Measurements from ENCODE around the gene FZD2. TPM values are rescaled to one million over a fixed set of nuclear protein-coding genes. Genes with fewer than 3 reads are reported as not detected.

FZD2 gene
- total RNA-seq, 1 experiment from 2014 or later = 61.8 TPM

DNA sequence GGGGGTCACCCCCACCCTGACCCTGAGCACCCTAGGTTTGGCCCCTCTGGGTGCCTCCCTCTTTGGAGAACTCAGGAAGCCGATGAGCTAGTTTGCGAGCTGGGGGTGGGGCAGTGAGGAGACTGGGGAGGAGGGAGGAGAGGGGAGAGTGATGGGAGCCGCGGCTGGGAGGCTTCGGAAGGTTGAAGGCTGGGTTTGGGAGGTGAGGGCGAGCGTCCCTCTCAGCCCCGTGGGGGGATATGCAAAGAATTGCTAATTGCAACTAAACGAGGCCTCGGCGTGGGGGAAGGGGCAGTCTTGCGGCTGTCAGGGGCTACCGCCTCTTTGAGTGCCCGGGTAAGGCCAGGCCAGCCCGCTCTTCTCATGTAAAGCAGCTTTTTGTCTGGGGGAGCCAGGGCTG, 17.6 kb upstream of the FZD2 start:
- Histone ChIP-seq H3K4me2 (no peak overlapping the region), H3K4me3 (no peak overlapping the region), H3K9me3 (ENCODE audit: insufficient read depth, low read depth) (no peaks in the 10 kb centered on the region), H3K4me1 (replicated peaks; ENCODE audit: insufficient read depth) (peaks cover 59% of the 10 kb centered on the region), H3K27me3 (ENCODE audit: insufficient read depth, low read depth) (no peaks in the 10 kb centered on the region), H3F3A (ENCODE audit: insufficient read depth, low read depth) (peaks cover 48% of the 10 kb centered on the region), H4K20me1 (ENCODE audit: insufficient read depth) (no peaks in the 10 kb centered on the region), H3K79me2 (ENCODE audit: low read depth) (no peaks in the 10 kb centered on the region), H2AFZ (no peak overlapping the region), H3K9me2 (ENCODE audit: insufficient read depth) (no peaks in the 10 kb centered on the region), H3K27ac (no peak overlapping the region), H3K36me3 (ENCODE audit: low read depth) (no peaks in the 10 kb centered on the region)
- intact Hi-C loops (cut with micrococcal nuclease; ENCODE audit: unreplicated experiment) = loop anchor here (5.0 kb wide), 1 partner anchor 83 kb away; no protein-coding TSS in a partner anchor
- no TSS peak for BruUV-seq (replicated peaks)
- no peak for DNase-seq
- ChIA-PET CTCF (no interaction called here), POLR2A (ENCODE audit: unreplicated experiment) (no interaction called here)
- TF ChIP-seq CTCF (conservative IDR thresholded peaks at IDR 0.05) (no peak), EZH2 (IDR thresholded peaks at IDR 0.05; ENCODE audit: low read depth) (no peak)

- H3K79me2 ChIP-seq (ENCODE audit: low read depth) = no peaks in the 10 kb centered on the region
- no peaks in the 10 kb centered on the region for H3K27me3 ChIP-seq (ENCODE audit: insufficient read depth, low read depth)
- H4K20me1 ChIP-seq (ENCODE audit: insufficient read depth) = no peaks in the 10 kb centered on the region
- H2AFZ ChIP-seq = no peak overlapping the region
- peaks cover 51% of the 10 kb centered on the region for H3F3A ChIP-seq (ENCODE audit: insufficient read depth, low read depth)
- no peak overlapping the region for H3K4me2 ChIP-seq
- DNase-seq = no peak
- no peak overlapping the region for H3K27ac ChIP-seq
- no TSS peak for BruUV-seq (replicated peaks)
- intact Hi-C loops (cut with micrococcal nuclease; ENCODE audit: unreplicated experiment) = no loop called here
- TF ChIP-seq CTCF (conservative IDR thresholded peaks at IDR 0.05) = no peak
- no peak for TF ChIP-seq EZH2 (IDR thresholded peaks at IDR 0.05; ENCODE audit: low read depth)
- CTCF ChIA-PET = interaction anchor here (0.6 kb wide), 1 partner anchor 36 kb away, joined by 3 read pairs; no protein-coding TSS in a partner anchor
- H3K4me1 ChIP-seq (replicated peaks; ENCODE audit: insufficient read depth) = peaks cover 59% of the 10 kb centered on the region
- no peaks in the 10 kb centered on the region for H3K9me3 ChIP-seq (ENCODE audit: insufficient read depth, low read depth)
- no peak overlapping the region for H3K4me3 ChIP-seq
- H3K36me3 ChIP-seq (ENCODE audit: low read depth) = no peaks in the 10 kb centered on the region
- POLR2A ChIA-PET (ENCODE audit: unreplicated experiment) = no interaction called here
- H3K9me2 ChIP-seq (ENCODE audit: insufficient read depth) = no peaks in the 10 kb centered on the region
These were observed 16.8 kb upstream of the FZD2 start for GRCh38 chr17:44540246-44541084.

- Histone ChIP-seq H3K4me1 (replicated peaks; ENCODE audit: insufficient read depth) (peaks cover 61% of the 10 kb centered on the region), H3K9me3 (ENCODE audit: insufficient read depth, low read depth) (no peaks in the 10 kb centered on the region; the same call in 1 of the 2 replicates), H3F3A (ENCODE audit: insufficient read depth, low read depth) (peaks cover 43% of the 10 kb centered on the region), H3K36me3 (ENCODE audit: low read depth) (no peaks in the 10 kb centered on the region), H2AFZ (no peak overlapping the region), H3K9me2 (ENCODE audit: insufficient read depth) (no peaks in the 10 kb centered on the region), H3K4me2 (peak overlapping the region; percentile 74), H3K4me3 (no peak overlapping the region), H3K79me2 (ENCODE audit: low read depth) (no peaks in the 10 kb centered on the region), H3K27me3 (ENCODE audit: insufficient read depth, low read depth) (no peaks in the 10 kb centered on the region), H3K27ac (peak overlapping the region; percentile 97), H4K20me1 (ENCODE audit: insufficient read depth) (no peaks in the 10 kb centered on the region)
- intact Hi-C loops (cut with micrococcal nuclease; ENCODE audit: unreplicated experiment) = no loop called here
- POLR2A ChIA-PET (ENCODE audit: unreplicated experiment) = no interaction called here
- CTCF ChIA-PET = no interaction called here
- TF ChIP-seq EZH2 (IDR thresholded peaks at IDR 0.05; ENCODE audit: low read depth) = no peak
- TF ChIP-seq CTCF (conservative IDR thresholded peaks at IDR 0.05) = no peak
- BruUV-seq (replicated peaks) = no TSS peak
- peak in 1 of 2 experiments; percentile 36 for DNase-seq
These were observed 15.3 kb upstream of the FZD2 start for GRCh38 chr17:44541884-44542581.
